GM12864 (cell line): ENCODE results near the gene HLA-F.

Experiments
- DNase-seq: peaks from one replicate; pipeline ENCODE4 v3.0.0-alpha.2; 2011; ENCODE audit warnings: low read depth
- H3K4me3 ChIP-seq: 2 replicates; pipeline ENCODE4 v1.5.1; 2011; ENCODE audit warnings: mild to moderate bottlenecking, low read depth, low read length, control low read depth
- CTCF ChIP-seq: IDR thresholded peaks from 2 replicates; pipeline ENCODE4 v1.5.1; 2011; ENCODE audit warnings: low read depth, mild to moderate bottlenecking, moderate library complexity, low read length, control low read depth, inconsistent platforms; ENCODE audit errors: missing control alignments

HLA-F gene

DNA sequence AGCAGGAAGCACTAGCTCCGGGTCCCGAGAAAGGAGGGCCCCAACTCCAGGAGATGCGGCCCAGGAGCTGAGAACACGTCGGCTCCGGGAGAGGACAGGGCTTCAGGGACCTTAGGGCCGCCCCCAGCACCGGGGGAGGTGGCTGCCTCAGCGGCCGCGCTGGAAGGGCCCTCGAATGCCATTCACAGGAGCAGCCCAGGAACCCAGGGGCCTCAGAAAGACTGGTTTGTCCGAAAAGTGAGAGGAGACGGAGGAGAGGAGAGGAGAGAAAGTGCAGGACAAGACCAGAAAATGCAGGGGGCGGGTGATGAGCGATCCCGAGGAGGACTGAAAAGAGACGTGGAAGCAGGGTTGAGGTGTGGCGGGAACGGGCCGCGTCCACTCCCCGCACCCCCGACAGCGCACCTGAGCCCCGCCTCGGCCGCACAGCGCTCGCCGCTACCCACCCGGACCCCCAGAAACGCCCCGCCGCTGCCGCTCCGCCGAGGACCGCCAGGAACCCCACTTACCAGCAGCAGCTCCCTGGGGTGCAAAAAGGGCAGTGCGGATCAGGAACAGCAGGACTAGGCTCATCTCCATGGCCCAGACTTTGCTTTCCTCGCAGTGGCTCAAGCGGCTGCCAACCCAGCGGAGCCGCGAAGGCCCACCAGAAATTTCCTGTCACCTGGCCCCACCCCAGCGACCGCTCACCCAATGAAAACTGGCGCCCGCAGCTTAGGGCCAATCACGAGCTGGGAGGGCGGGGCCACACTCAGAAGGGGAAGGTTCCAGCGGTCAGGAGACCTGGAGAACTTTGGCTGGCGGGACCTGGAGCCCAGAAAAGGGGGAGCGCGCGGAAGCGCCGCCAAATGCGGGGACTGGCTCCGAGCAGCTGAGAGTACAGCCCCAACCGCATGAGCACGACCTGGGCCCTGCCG is 25.4 kb downstream of the HLA-F start:
- TF ChIP-seq CTCF, result no peak
- H3K4me3 ChIP-seq, result peak overlapping the region; percentile 83
- DNase-seq, result peak; percentile 43

DNA sequence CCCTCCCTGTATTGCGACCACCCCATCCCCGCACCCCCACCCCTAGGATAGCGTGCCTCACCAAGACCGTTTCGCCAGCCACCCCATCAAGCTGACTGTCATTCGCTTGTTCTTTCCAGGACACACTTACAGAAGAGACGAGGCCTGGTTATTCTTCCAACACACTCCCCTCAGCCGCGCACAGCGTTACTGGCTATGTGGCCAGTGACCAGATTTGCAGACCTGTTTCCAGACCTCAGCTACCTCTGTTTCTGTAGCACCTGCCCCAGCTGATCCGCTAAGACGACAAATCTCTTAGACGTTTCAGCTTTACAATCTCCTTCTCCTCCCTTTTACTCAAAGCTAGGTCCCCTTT is 26.1 kb downstream of the HLA-F start:
- DNase-seq, result no peak
- H3K4me3 ChIP-seq, result peak overlapping the region; percentile 83
- TF ChIP-seq CTCF, result no peak

DNA sequence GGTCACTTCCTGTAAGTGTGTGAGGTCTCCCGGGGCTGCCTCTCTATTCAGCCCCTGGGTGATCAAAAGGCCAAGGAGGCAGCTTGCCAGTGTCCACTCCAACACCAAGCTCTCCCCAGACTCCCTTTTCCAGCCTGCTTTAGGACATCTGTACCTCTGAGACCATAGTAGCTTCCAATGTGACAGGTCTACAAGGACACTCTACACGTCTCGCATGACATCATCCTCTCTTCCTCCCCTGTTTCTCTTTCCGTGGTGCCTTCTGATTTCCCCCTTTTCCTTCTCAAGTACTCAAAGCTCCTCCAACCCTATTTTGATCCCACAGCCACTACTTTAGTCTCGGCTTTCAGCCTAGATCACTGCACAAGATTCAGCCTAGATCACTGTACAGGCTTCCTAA is 26.4 kb downstream of the HLA-F start:
- no peak for TF ChIP-seq CTCF
- no peak for DNase-seq
- H3K4me3 ChIP-seq, result no peak overlapping the region

- no peak overlapping the region for H3K4me3 ChIP-seq
- DNase-seq, result no peak
- TF ChIP-seq CTCF, result no peak
Observed at GRCh38 chr6:29750709-29751108, 27.5 kb downstream of the HLA-F start.

DNA sequence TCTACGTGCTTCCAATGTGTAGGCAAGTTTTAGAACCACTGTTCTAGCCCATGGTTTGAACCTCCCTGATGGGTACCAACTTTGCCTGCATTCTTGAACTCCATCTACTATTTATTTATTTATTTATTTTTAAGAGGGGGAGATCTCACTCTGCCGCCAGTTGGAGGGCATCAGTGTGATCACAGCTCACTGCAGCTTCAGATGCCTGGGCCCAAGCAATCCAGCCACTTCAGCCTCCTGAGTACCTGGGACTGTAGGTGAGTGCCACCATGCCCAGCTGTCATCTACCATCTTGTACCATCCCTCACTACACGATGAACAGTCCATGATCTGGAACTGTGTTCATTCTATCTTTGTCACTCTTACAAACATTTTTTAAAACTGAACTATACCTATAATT is 28.2 kb downstream of the HLA-F start:
- no peak overlapping the region; the same call in 1 of the 2 replicates for H3K4me3 ChIP-seq
- no peak for TF ChIP-seq CTCF
- DNase-seq, result no peak

DNA sequence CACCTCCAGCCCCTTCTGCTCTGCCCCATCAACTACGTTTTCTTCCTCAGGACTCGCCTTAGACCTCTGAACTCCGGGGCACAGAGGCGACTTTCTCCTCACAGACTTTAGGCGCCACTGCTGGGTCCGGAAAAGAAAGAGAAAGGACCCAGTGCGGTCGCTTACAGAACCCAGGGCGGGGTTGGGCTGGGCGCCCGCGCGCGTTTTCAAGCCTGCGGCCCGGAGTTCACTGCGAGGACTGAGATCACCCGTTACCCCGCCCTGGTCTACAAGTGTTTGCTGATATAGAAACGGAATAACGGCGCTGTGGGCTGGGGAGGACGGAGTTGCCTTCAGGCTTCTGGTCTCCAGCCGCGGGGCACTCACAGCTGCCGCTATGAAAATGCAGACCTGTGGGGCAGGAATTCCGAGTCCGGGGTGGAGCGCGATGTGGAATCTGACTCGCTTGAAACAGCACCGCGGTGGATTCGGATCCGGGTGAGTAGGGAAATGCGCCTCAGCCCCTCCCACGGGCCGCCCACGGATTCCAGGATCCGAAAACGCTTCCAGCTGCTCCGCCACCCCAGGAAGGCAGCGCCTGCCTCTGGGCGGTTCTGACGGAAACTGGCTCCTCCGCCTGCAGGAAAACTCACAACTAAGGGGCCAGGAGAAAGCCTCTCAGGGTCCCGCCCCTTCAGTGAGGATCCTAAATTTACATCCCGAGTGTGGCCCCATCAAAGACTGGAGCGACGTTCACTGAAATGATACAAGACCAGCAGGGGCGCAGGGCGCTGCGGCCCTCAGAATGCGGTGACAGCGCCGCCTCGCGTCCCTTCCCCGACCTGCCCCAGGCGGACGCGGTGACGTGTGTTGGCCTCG is 29.4 kb downstream of the HLA-F start:
- DNase-seq, result peak; percentile 49
- peak; percentile 99 for TF ChIP-seq CTCF
- peak overlapping the region; percentile 72 for H3K4me3 ChIP-seq
